Measurements from ENCODE around the gene SPEF2. TPM values are rescaled to one million over a fixed set of nuclear protein-coding genes. Genes with fewer than 3 reads are reported as not detected.

SPEF2 gene
- total RNA-seq, 2 experiments from 2014 or later = 0.03 TPM; not detected in 1

GRCh38 chr5:35681911-35682310, 64.2 kb downstream of the SPEF2 start:
- Histone ChIP-seq H3K4me2 (ENCODE audit: low read length) (no peak overlapping the region), H3K27ac (ENCODE audit: low read depth, low read length, poor library complexity, severe bottlenecking) (no peak overlapping the region), H3K4me3 (ENCODE audit: low read depth, low read length, poor library complexity, severe bottlenecking) (no peak overlapping the region), H3K79me2 (ENCODE audit: insufficient read depth, low read depth, low read length) (no peaks in the 10 kb centered on the region), H3K9me3 (ENCODE audit: low read length) (no peaks in the 10 kb centered on the region; the same call in 1 of the 2 replicates), H2AFZ (ENCODE audit: low read length) (peak overlapping the region; percentile 27; the same call in 1 of the 2 replicates), H3K9me2 (ENCODE audit: insufficient read depth, low read length) (no peaks in the 10 kb centered on the region), H3K36me3 (ENCODE audit: insufficient read depth, low read length) (no peaks in the 10 kb centered on the region), H4K20me1 (ENCODE audit: insufficient read depth, low read length) (no peaks in the 10 kb centered on the region), H3K4me1 (ENCODE audit: insufficient read depth, low read length, poor library complexity, severe bottlenecking) (peaks cover 37% of the 10 kb centered on the region)
- POLR2A ChIA-PET = interaction anchor here (0.7 to 1.0 kb wide), 2 partner anchors 11 to 121 kb away, joined by 3 read pairs; no protein-coding TSS in a partner anchor
- no TSS peak for BruUV-seq (replicated peaks)
- no peak for DNase-seq (ENCODE audit: low spot score)
- intact Hi-C loops (cut with micrococcal nuclease; ENCODE audit: unreplicated experiment) = no loop called here
- CTCF ChIA-PET (ENCODE audit: unreplicated experiment) = no interaction called here
- TF ChIP-seq EZH2phosphoT487 (IDR thresholded peaks at IDR 0.05; ENCODE audit: borderline replicate concordance, low read depth, low read length) = no peak
- TF ChIP-seq CTCF (conservative IDR thresholded peaks at IDR 0.05; ENCODE audit: low read length) = no peak

- Histone ChIP-seq H3K36me3 (ENCODE audit: insufficient read depth, low read length) (no peaks in the 10 kb centered on the region), H3K79me2 (ENCODE audit: insufficient read depth, low read depth, low read length) (no peaks in the 10 kb centered on the region), H2AFZ (ENCODE audit: low read length) (no peak overlapping the region), H3K9me3 (ENCODE audit: low read length) (no peaks in the 10 kb centered on the region; the same call in 1 of the 2 replicates), H3K27ac (ENCODE audit: low read depth, low read length, poor library complexity, severe bottlenecking) (no peak overlapping the region), H3K4me1 (ENCODE audit: insufficient read depth, low read length, poor library complexity, severe bottlenecking) (peaks cover 24% of the 10 kb centered on the region), H4K20me1 (ENCODE audit: insufficient read depth, low read length) (no peaks in the 10 kb centered on the region), H3K4me3 (ENCODE audit: low read depth, low read length, poor library complexity, severe bottlenecking) (no peak overlapping the region), H3K4me2 (ENCODE audit: low read length) (no peak overlapping the region), H3K9me2 (ENCODE audit: insufficient read depth, low read length) (no peaks in the 10 kb centered on the region)
- ChIA-PET POLR2A (interaction anchor here (0.6 kb wide), 1 partner anchor 49 kb away, joined by 3 read pairs; no protein-coding TSS in a partner anchor), CTCF (ENCODE audit: unreplicated experiment) (no interaction called here)
- no peak for DNase-seq (ENCODE audit: low spot score)
- no TSS peak for BruUV-seq (replicated peaks)
- no peak for TF ChIP-seq CTCF (conservative IDR thresholded peaks at IDR 0.05; ENCODE audit: low read length)
- TF ChIP-seq EZH2phosphoT487 (IDR thresholded peaks at IDR 0.05; ENCODE audit: borderline replicate concordance, low read depth, low read length) = no peak
- intact Hi-C loops (cut with micrococcal nuclease; ENCODE audit: unreplicated experiment) = no loop called here
Measured at GRCh38 chr5:35683466-35683865, 65.8 kb downstream of the SPEF2 start.

GRCh38 chr5:35685161-35685560, 67.5 kb downstream of the SPEF2 start:
- no peak for DNase-seq (ENCODE audit: low spot score)
- Histone ChIP-seq H3K9me3 (ENCODE audit: low read length) (no peaks in the 10 kb centered on the region; the same call in 1 of the 2 replicates), H3K79me2 (ENCODE audit: insufficient read depth, low read depth, low read length) (no peaks in the 10 kb centered on the region), H3K27ac (ENCODE audit: low read depth, low read length, poor library complexity, severe bottlenecking) (no peak overlapping the region), H3K4me1 (ENCODE audit: insufficient read depth, low read length, poor library complexity, severe bottlenecking) (peaks cover 7% of the 10 kb centered on the region), H4K20me1 (ENCODE audit: insufficient read depth, low read length) (no peaks in the 10 kb centered on the region), H2AFZ (ENCODE audit: low read length) (0 out of 2 replicates have a peak overlapping the region, but pooled peaks have one; percentile 6), H3K9me2 (ENCODE audit: insufficient read depth, low read length) (no peaks in the 10 kb centered on the region), H3K4me3 (ENCODE audit: low read depth, low read length, poor library complexity, severe bottlenecking) (no peak overlapping the region), H3K36me3 (ENCODE audit: insufficient read depth, low read length) (no peaks in the 10 kb centered on the region), H3K4me2 (ENCODE audit: low read length) (no peak overlapping the region)
- ChIA-PET POLR2A (interaction anchor here (0.6 kb wide), 1 partner anchor 256 kb away, joined by 3 read pairs; no protein-coding TSS in a partner anchor), CTCF (ENCODE audit: unreplicated experiment) (no interaction called here)
- BruUV-seq (replicated peaks) = no TSS peak
- intact Hi-C loops (cut with micrococcal nuclease; ENCODE audit: unreplicated experiment) = no loop called here
- TF ChIP-seq CTCF (conservative IDR thresholded peaks at IDR 0.05; ENCODE audit: low read length) = no peak
- TF ChIP-seq EZH2phosphoT487 (IDR thresholded peaks at IDR 0.05; ENCODE audit: borderline replicate concordance, low read depth, low read length) = no peak
